GM19455 (cell line): ENCODE measurements around the gene DENND4A.

Experiments used
- ATAC-seq: cut with Tn5 transposase; IDR thresholded peaks from one replicate; pipeline ENCODE4 v1.9.1; 2021; ENCODE audit not compliant: unreplicated experiment

DENND4A gene

DNA sequence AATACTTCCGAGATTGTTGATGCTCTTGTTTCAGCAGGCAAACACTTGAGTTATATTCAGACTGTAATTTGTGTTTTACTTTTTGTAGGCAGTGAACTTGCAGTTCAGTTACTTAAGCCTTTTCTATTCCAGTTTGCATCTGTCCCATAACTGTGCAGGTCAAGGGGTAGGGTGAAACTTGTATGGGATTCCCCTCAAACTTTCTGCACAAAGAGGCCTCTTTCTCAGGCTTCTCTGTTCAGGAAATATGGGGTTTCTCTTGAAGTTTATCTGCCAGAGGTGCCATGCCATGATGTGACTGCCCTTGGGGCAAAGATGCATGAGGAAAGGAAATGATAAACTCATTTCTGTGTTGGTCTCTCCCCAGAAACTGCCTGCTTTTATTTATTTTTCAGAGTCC lies 103.6 kb downstream of the DENND4A start:
- no peak for ATAC-seq

DNA sequence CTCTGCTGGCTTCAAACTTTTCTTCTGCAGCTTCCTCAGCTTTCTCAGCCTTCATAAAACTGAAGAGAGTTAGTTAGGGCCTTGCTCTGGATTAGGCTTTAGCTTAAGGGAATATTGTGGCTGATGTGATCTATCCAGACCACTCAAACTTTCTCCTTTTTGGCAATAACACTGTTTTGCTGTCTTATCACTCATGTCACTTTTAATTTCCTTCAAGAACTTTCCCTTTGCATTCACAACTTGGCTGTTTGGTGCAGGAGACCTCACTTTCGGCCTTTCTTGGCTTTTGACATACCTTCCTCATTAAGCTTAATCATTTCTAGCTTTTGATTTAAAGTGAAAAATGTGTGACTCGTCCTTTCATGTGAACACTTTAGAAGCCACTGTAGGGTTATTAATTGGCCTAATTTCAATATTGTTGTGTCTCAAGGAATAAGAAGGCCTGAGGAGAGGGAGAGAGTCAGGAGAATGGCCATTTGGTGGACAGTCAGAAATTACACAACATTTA lies 109.6 kb downstream of the DENND4A start:
- no peak for ATAC-seq

DNA sequence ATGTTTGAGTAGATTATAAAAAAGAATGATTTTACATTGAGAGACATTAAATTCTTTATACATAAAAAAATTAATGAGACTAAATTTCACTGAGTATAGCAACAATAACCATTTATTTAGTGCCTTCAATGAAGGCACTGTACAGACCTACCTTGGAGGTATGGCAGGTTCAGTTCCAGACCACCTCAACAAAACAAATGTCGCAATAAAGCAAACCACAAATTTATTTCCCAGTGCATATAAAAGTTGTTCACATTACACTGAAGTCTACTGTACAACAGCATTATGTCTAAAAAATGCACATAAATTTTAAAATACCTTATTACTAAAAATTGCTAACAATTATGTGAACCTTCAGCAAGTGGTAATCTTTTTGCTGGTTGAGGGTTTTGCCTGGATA lies 111.5 kb downstream of the DENND4A start:
- no peak for ATAC-seq

DNA sequence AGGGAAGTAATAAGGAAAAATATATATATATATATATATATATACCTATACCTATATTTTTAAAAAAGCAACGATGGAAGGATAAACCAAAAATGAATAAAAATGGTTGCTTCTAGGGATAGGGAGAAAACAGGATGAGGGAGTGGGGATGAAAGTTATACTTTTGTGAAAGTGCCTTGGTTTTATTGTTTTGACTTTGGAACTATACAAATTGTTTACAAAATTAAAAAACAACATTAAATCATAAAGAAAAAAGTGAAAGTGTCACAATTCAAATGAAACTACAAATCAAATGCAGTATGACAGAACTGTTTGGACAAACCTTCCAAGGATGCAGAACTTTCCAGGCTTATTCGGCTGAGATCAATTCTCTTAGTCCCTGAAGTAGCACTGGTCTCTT lies 116.0 kb downstream of the DENND4A start:
- ATAC-seq: no peak

DNA sequence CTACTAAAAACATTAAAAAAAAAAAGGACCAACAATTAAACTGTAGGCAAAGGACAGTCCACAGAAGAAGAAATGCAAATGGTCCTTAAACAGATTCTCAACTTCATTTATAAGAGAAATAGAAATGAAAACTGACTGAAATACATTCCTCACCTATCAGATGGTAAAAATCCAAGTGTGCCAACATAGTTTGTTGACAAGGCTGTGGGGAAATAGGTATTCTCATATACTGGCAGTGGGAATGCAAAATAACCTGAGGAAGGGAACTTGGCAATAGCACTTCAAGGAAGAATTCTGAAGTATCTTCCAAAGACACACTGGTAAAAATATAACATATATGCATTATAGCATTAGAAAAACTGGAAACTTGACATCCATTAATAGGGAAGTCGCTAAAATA lies 116.5 kb downstream of the DENND4A start:
- ATAC-seq: no peak

DNA sequence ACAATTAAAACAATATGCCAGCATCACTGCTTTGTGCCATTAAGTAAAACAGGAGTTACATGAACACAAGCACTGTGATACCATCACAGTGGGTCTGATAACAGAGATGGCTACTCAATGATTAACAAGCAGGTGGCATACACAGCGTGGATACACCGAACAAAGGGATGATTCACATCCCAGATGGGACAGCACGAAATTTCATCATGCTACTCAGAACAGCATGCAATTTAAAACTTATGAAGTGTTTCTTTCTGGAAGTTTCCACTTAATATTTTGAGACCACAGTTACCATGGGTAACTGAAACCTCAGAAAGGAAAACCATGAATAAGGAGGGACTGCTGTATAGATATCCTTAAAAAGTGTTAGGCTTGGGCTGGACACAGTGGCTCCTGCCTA lies 125.8 kb downstream of the DENND4A start:
- no peak for ATAC-seq

DNA sequence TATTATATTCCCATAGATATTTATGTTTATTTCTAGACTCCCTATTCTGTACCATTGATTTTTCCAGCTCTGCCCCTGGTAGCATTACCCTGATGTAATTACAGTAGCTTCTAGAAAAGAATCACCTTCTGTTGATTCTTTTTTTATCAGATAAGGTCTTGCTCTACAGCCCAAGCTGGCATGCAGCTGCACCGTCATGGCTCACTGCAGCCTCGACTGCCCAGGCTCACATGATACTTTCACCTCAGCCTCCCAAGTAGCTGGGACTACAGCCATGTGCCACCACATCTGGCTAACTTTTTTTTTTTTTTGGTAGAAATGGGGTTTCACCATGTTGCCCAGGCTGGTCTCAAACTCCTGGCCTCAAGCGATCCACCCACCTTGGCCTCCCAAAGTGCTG lies 128.6 kb downstream of the DENND4A start:
- no peak for ATAC-seq

DNA sequence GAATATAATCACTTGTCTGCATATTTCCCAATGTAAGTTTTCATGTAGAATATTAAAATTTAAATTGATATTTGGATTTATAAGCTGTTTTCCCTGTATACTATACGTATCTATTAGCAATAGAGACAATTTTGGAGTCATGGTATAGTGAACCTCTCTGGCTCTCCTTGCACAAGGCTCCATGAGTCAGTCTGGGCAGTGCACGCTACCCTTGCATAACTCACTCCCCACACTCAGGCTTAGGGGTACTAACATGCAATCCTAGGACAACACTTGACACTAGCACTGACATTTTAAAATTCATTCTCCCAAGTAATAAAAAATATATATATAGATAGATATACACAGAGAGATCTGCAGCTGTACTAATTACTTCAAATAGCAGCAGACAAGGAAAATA lies 131.2 kb downstream of the DENND4A start:
- ATAC-seq: no peak

DNA sequence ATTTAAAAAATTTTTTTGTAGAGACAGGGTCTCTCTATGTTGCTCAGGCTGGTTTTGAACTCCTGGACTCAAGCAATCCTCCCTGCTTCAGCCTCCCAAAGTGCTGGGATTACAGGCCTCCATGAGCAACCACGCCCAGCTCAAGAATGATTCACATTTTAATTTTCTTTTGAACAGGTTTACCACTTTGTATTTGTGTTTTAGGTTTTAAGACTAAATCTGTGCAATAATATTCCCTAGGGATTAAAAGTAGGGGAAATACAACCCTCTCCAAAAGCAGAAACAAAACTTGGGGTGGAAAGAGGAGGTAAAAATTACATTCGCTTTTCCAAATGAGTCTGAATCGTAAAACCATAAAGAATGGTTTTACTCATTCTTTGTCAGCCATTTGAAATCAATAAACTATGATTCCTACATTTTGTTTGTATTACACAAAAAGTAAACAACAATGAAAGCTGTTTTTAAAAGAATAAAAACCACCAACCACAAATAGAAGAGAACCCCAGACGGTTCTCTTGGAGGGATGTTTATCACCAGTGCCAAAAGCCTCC lies 132.5 kb downstream of the DENND4A start:
- ATAC-seq: no peak

DNA sequence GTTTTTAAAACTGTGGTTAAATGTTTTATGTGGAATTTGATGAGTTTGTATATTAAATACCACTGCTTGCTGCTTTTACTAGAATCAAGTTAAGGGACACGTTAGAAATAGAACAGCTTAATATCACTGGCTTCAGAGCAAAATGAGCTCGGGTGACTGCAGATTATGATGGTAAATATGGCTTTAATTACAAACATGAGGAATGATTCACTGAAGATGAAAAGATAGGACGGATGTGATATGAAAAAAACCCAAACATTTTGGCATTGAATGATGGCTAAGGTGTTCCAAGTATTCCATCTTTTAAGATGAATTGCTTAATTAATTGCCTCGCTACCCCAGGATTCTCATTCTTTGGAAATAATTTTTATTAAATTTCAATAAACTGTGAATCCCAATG lies 136.6 kb downstream of the DENND4A start:
- no peak for ATAC-seq

DNA sequence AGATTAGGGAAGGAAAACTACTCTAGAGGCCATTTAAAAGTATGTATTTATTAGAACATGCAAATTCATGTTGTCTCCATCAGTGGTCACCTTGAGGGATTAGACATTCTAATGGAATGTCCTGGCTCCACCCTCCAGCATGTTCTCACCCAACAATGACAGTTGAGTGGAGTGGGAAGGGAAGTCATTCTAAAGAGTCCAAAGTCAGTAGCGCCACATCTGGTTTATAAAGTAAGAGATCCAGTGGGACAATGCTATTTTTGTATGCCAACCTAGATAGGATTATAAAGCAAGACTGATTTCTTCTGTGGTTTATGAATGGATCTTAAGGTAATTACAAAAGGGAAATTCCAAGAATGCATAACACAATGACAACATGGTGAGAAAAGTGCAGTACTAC lies 137.1 kb downstream of the DENND4A start:
- no peak for ATAC-seq

DNA sequence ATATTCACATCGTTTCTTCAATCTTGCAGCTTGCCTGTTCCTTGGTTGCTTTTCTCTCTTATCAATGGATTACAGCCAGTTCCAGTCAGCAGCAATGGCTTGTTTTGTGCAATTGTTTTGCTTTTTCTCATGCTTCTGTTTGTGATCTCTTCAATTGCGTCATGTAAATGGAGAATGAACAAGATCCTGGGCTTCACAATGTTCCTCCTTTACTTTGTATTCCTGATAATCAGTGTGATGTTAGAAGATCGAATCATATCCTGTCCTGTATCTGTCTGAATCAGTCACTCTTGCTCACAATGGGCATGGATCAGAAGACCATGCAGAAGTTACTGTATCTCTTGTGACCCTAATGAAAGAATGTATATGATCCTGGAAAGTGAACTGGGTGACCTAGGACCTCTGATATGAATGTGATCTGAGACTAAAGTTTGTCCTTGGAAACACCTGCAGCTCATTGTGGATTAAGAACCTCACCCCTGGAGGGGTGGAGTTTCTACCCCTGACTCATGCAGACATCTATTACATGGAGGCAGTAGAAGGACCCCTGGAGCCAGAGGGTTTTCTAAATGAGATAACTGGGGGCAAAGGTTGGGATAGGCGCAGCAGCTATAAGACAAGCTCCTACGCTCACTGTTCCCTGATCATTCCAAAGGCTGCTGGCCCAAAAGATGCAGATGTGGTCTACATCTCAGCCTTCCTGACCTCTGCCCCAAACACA lies 138.1 kb downstream of the DENND4A start:
- ATAC-seq: no peak

DNA sequence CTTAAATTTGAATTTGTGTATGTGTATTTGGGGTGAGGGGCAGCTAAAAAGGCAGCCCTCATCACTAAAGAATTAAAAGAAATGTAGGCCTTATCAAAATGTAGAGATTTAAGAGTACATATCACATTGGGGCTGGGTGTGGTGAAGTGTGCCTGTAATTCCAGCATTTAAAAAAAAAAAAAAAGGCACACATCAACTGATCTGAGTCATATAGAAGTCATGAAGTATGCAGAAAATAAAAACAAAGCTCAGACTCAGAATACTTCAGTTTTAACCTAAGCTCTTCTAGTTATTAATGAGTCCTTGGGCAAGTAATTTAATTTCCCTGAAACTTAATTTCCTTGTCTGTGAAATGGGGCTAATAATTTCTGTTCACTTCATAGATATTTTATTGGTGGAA lies 138.8 kb downstream of the DENND4A start:
- ATAC-seq: no peak

DNA sequence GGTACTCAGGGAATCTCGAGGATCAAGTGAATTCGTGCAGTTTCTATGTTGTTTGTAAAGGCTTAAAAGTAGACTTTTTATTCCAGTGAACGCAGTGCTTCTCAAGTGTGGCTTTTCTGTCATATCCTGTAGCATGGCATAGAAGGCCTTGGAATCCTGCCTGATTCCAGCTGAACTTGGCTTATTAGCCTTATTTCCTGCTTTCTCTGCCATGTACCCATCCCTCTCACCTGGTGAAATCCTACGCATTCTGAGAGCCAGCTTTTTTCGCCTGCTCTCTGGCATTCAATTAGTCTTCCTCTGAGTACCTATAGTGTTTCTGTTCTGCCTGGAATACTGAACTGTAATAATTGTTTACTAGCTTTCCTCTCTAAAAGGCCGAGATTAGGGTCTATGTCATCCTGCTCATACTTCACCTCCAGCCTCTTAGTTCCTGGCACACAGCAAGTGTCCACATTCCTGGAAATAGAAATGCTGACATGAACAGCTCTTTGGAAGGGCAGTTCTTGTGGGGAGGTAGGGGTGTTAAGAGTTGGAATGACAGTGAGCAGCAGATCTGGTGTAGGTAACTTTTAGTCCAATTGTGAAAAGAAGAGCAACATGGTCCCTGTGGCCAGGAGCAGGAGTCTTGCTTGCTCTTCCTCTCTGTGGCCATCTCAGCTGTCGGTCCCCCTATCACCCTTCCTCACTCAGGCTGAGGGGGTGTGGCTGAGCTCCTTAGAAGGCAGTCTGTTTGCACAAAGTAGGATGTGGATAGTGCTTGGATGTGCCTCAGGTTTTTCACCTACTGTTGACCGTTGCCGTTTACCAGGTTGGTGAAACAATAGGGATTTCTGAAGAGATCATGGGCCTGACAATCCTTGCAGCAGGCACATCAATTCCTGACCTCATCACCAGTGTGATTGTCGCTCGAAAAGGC lies 140.0 kb downstream of the DENND4A start:
- no peak for ATAC-seq

DNA sequence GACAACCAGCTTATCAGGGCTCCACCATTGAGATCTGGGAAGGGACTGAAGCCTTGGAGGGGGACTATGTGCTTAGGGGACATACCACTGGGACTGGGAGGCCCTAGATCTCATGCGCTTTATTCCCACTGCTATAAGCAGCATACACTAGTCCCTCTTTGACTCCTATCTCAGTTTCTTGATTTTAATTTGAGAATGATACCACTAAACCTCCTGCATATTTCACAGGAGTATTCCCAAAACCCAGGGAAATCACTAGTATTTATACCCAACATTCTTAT lies 141.1 kb downstream of the DENND4A start:
- ATAC-seq: no peak

DNA sequence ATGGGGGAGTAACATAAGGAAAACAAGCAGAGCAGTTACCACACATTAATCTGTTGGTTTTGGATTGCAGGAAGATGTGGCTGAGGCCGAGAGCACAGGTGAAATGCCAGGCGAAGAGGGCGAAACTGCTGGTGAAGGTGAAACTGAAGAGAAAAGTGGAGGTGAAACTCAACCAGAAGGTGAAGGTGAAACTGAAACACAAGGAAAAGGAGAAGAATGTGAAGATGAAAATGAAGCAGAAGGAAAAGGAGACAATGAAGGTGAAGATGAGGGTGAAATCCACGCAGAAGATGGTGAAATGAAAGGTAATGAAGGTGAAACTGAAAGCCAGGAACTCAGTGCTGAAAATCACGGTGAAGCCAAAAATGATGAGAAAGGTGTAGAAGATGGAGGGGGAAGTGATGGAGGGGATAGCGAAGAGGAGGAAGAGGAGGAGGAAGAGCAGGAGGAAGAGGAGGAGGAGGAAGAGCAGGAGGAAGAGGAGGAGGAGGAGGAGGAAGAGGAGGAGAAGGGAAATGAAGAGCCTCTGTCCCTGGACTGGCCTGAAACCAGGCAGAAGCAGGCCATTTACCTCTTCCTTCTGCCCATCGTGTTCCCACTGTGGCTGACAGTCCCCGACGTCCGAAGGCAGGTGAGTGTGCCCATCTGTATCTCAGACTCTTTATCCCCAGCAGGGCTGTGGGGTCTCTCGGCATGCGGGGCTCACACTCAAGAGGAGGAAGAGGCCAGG lies 141.6 kb downstream of the DENND4A start:
- ATAC-seq: no peak

DNA sequence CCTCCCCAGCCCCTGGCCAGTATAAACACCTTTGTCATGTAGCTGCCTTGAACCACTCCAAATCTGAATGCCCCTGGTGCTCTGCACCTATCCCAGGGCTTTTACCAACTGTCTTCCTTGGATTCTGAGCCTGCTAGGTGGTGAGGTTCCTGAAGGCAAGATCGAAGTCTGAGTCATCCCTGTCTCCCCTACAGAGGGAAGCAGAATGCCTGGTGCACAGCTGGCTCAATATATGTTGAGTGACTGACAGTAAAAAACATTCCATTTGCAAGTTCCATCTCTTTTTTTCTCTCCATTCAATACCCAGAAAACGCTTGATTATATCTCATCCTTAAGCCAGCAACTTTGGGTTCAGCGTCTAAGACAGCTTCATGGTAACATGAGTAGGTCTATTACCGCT lies 145.6 kb downstream of the DENND4A start:
- no peak for ATAC-seq

DNA sequence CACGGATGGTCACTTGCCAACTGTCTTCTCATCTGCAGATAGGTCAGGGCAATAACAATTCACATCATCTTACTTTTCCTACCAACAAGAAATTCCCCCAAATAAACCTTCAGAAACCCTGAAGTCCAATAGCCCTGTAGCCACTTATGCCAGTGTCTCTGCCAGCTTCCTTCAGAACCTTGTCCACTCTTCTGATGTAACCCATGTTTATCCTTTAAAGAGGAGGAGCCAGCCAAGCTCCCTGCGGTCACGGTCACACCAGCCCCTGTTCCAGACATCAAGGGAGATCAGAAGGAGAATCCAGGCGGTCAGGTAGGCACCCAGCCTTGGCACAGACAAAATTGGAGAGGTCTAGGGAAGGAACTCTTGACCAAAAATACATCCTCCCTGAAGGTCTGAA lies 146.7 kb downstream of the DENND4A start:
- ATAC-seq: no peak

DNA sequence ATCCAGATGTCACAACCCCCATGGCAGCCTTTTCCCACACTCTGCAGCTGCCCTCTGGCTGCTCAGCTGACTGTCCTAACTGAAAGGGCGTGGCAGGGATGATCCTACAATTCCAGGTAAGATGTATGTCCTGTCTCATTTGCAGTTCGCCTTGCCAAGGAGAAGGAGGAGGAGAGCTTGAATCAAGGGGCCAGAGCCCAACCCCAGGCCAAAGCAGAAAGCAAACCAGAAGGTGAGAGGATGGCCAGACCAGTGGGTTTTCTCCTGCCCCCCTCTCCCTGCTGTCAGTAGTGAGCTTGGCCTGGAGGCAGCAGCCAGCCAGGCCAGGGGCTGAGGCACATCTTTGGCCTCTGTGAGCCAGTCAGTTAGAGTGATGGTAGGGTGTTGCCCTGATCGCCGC lies 147.8 kb downstream of the DENND4A start:
- no peak for ATAC-seq

DNA sequence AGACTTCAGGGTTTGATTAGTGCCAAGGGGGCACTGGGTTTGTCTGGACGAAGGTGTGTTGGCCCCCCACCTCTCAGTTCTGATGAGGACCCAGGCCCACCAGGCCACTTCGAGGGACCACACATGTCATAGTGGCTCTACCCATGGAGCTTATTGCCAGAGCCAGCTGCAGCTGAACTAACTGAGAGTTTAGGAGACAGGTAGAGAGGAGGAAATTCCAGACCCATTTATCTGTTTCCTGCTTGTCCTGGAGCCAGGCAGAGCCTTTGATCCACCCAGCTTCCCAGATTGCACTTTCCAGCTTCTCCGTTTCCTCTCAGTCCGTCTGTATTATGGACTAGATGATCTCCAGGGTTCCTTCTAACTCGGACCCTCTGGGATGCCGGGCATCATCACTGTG lies 149.5 kb downstream of the DENND4A start:
- ATAC-seq: no peak

DNA sequence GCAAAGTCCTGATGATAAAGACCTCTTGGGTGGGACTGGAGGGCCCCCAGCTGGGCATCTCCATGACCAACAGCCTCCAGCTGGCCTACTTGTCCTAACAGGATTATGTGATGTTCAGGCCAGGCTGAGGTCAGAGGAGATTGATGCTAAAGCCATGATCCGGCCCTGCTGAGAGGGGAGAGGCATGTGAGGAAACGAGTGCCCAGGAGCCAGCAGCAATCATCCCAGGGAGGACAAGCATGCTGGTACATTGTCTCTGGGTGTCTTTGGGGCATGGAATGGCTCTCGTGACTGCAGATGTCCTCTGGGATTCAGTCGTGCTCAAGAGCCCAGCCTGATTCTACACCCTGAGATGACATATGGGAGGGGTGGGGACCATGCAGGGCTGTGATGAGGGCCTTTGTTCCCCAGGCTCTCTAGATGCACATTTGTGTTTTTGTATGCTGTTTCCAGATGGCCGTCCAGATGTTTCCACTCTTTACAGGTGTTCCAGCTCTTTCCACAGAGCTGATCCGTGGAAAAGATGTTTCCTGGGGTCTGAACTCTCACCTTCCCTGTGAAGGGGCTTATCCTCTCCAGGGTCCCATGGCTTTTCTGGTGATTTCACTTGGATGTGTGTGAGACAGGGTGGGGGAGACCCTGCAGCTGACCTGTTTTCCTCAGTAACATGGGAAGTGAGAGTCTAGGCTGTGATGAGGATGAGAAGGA lies 150.2 kb downstream of the DENND4A start:
- ATAC-seq: no peak
